Breast epithelium (tissue), 4 donors: ENCODE results near the gene CRAMP1. TPM values are rescaled to one million over a fixed set of nuclear protein-coding genes. Genes with fewer than 3 reads are reported as not detected.

ENCODE experiments used
- DNase-seq, 2 donors: peaks; one replicate each; pipeline ENCODE4 v3.0.0-alpha.2; 2019; ENCODE audit warnings: low spot score in 2 of 2
- H3K27ac ChIP-seq, 2 donors: fragments of 200-600 bp; sonication (generic) in 1 of 2; one replicate each; pipeline ENCODE4 v1.5.1; 2016 to 2019; ENCODE audit warnings: mild to moderate bottlenecking in 1 of 2
- H3K27me3 ChIP-seq, 2 donors: fragments of 200-600 bp; sonication (generic) in 1 of 2; one replicate each; pipeline versions ENCODE4 v1.5.1 to v1.6.0; 2017 to 2019; ENCODE audit warnings: control low read depth in 1 of 2, mild to moderate bottlenecking in 1 of 2
- H3K36me3 ChIP-seq: fragments of 200-600 bp; one replicate; pipeline ENCODE4 v1.5.1; 2019
- H3K4me1 ChIP-seq, 2 donors: fragments of 200-600 bp; sonication (generic); one replicate each; pipeline ENCODE4 v1.5.1; 2016 to 2019; ENCODE audit warnings: control low read depth in 1 of 2
- H3K4me3 ChIP-seq, 3 donors: fragments of 200-600 bp; sonication (generic); 1 replicate in 2 of 3; 2 replicates in 1 of 3; pipeline ENCODE4 v1.5.1; 2016 to 2019; ENCODE audit warnings: mild to moderate bottlenecking in 3 of 3, moderate library complexity in 2 of 3
- H3K9me3 ChIP-seq, 2 donors: fragments of 200-600 bp; sonication (generic) in 1 of 2; one replicate each; pipeline ENCODE4 v1.5.1; 2016 to 2019; ENCODE audit warnings: control low read depth in 1 of 2
- POLR2A ChIP-seq: fragments of 450-650 bp; IDR thresholded peaks from one replicate; pipeline ENCODE4 v1.6.1; 2016; ENCODE audit warnings: antibody characterized with exemption, mild to moderate bottlenecking, moderate library complexity
- POLR2AphosphoS5 ChIP-seq, 3 donors: sonication (generic); formaldehyde crosslinking; IDR thresholded peaks; one replicate each; pipeline ENCODE4 v1.6.1; 2017; ENCODE audit warnings: antibody characterized with exemption in 3 of 3
- intact Hi-C: fragments of 100-400 bp; cut with DNase I; formaldehyde crosslinking; loops from one replicate; pipeline ENCODE4 v1.15.1; 2023; ENCODE audit warnings: low total_unique reads
- total RNA-seq, 3 donors: library from RNA; depleted of rRNA; stranded (reverse); fragments of >200 nt; gene quantifications; one replicate each; pipeline ENCODE4 v1.1.0, GENCODE V29; 2016
- TF ChIP-seq, protein P1 (sequence below), 3 donors: fragments of 450-650 bp; IDR thresholded peaks; one replicate each; pipeline ENCODE4 v1.5.1; 2016 to 2017; ENCODE audit warnings: antibody characterized with exemption in 3 of 3, mild to moderate bottlenecking in 3 of 3, moderate library complexity in 3 of 3

Gene CRAMP1
- total RNA-seq, 3 donors from 2014 or later, result 9.6 to 13.8 (median 10.8) TPM

DNA sequence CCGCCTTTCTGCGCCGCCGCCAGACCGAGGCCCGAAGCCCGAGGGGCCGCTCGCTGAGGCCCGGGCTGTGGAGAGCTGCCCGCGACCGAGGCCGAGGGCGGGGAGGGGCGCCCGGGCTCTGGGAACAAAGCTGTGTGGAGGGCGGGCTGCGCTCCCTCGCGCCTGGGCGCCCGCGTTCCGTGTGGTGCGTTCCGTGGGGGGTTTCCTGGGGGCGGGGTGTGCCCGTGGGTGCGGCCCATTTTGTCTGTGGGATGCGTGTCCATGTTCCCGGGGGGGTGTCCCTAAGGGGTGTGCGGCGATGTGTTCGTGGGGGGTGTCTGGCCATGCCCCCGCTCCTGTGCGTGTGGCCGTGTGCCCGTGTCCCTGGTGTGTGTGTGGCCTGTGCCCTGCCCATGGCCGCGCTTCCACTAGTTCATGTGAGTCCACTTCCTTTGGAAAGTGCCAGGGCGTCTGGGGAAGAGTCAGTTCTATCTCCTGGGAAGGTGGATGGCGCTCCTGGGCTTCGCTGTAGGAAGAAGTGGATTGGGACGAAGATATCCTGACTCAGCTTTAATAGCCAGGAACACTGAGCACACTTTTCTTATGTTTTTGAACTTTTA lies 66.4 kb downstream of the CRAMP1 start:
- DNase-seq, result peak; percentile 59 to 62
- H3K4me3 ChIP-seq, result peak overlapping the region; percentile 74 to 89 (median 80)
- TF ChIP-seq POLR2AphosphoS5 (IDR thresholded peaks at IDR 0.05), result no peak
- H3K36me3 ChIP-seq, result no peaks in the 10 kb centered on the region
- peak overlapping the region; percentile 82 to 86 for H3K27ac ChIP-seq
- H3K27me3 ChIP-seq, result no peaks in the 10 kb centered on the region
- H3K9me3 ChIP-seq, result no peaks in the 10 kb centered on the region
- H3K4me1 ChIP-seq, result no peaks in the 10 kb centered on the region
- intact Hi-C loops, result no loop called here

DNA sequence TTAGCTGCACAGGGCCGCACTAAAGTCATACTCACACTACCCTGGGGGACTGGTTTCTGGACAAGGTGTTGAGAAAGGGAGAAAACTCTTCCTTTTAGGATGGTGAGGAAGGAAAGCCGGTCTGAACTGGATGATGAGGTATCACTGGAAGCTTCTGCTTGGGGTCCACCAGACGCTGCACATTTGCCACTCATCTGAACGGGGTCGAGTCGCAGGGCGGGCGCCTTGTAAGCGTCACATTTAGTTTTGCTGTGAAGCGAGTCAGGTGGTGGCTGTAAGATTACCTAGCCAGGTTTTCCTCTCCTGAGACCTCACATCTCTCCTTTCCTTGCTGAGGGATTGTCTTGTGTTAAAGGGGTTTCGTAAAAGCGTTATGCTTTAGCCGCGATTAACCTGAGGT lies 68.2 kb downstream of the CRAMP1 start:
- H3K4me1 ChIP-seq, result no peaks in the 10 kb centered on the region
- H3K27me3 ChIP-seq, result no peaks in the 10 kb centered on the region
- H3K4me3 ChIP-seq, result no peak overlapping the region
- no peak for DNase-seq
- intact Hi-C loops, result no loop called here
- no peaks in the 10 kb centered on the region for H3K9me3 ChIP-seq
- H3K27ac ChIP-seq, result peak overlapping the region in 1 of 2 donors; percentile 86
- no peaks in the 10 kb centered on the region for H3K36me3 ChIP-seq
- TF ChIP-seq, protein P1, sequence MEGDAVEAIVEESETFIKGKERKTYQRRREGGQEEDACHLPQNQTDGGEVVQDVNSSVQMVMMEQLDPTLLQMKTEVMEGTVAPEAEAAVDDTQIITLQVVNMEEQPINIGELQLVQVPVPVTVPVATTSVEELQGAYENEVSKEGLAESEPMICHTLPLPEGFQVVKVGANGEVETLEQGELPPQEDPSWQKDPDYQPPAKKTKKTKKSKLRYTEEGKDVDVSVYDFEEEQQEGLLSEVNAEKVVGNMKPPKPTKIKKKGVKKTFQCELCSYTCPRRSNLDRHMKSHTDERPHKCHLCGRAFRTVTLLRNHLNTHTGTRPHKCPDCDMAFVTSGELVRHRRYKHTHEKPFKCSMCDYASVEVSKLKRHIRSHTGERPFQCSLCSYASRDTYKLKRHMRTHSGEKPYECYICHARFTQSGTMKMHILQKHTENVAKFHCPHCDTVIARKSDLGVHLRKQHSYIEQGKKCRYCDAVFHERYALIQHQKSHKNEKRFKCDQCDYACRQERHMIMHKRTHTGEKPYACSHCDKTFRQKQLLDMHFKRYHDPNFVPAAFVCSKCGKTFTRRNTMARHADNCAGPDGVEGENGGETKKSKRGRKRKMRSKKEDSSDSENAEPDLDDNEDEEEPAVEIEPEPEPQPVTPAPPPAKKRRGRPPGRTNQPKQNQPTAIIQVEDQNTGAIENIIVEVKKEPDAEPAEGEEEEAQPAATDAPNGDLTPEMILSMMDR (IDR thresholded peaks at IDR 0.05), result no peak
- no peak for TF ChIP-seq POLR2A
- TF ChIP-seq POLR2AphosphoS5 (IDR thresholded peaks at IDR 0.05), result no peak

- no peaks in the 10 kb centered on the region for H3K36me3 ChIP-seq
- TF ChIP-seq POLR2A, result no peak
- TF ChIP-seq, protein P1 (IDR thresholded peaks at IDR 0.05), result no peak
- no peak for TF ChIP-seq POLR2AphosphoS5 (IDR thresholded peaks at IDR 0.05)
- no peaks in the 10 kb centered on the region for H3K4me1 ChIP-seq
- no peak overlapping the region for H3K4me3 ChIP-seq
- no peak for DNase-seq
- no peaks in the 10 kb centered on the region for H3K9me3 ChIP-seq
- H3K27me3 ChIP-seq, result no peaks in the 10 kb centered on the region
- intact Hi-C loops, result no loop called here
- peak overlapping the region in 1 of 2 donors; percentile 86 for H3K27ac ChIP-seq
Measured at GRCh38 chr16:1681032-1681431, 68.9 kb downstream of the CRAMP1 start.

- Histone ChIP-seq H3K27me3 (no peaks in the 10 kb centered on the region), H3K4me3 (no peak overlapping the region), H3K27ac (peak overlapping the region; percentile 62 to 74), H3K36me3 (no peaks in the 10 kb centered on the region), H3K4me1 (no peaks in the 10 kb centered on the region), H3K9me3 (no peaks in the 10 kb centered on the region)
- TF ChIP-seq POLR2A, result no peak
- TF ChIP-seq, protein P1 (IDR thresholded peaks at IDR 0.05), result no peak
- TF ChIP-seq POLR2AphosphoS5 (IDR thresholded peaks at IDR 0.05), result no peak
- DNase-seq, result no peak
- intact Hi-C loops, result no loop called here
Measured at GRCh38 chr16:1687427-1688316, 75.5 kb downstream of the CRAMP1 start.

- Histone ChIP-seq H3K27ac (peak overlapping the region; percentile 73 to 79), H3K4me1 (no peaks in the 10 kb centered on the region), H3K4me3 (no peak overlapping the region), H3K9me3 (no peaks in the 10 kb centered on the region), H3K36me3 (no peaks in the 10 kb centered on the region), H3K27me3 (no peaks in the 10 kb centered on the region)
- TF ChIP-seq POLR2AphosphoS5 (IDR thresholded peaks at IDR 0.05) (no peak), POLR2A (no peak)
- TF ChIP-seq, protein P1 (IDR thresholded peaks at IDR 0.05), result no peak
- intact Hi-C loops, result no loop called here
- no peak for DNase-seq
Measured at GRCh38 chr16:1688807-1689560, 76.8 kb downstream of the CRAMP1 start.
